Heart left ventricle (tissue), 16 donors: ENCODE data around the gene TMEM43. TPM values are rescaled to one million over a fixed set of nuclear protein-coding genes. Genes with fewer than 3 reads are reported as not detected.

Experiments
- ATAC-seq, 4 donors: fragments of 200-7000 bp; cut with Tn5 transposase; one replicate each; pipeline ENCODE4 v1.9.1; 2020 to 2022; ENCODE audit warnings: moderate library complexity in 4 of 4, mild to moderate bottlenecking in 3 of 4, moderate number of reproducible peaks in 1 of 4
- DNase-seq, 5 donors: peaks; one replicate each; pipeline ENCODE4 v3.0.0-alpha.2; 2020
- H3K27ac ChIP-seq, 12 donors: fragments of 200-600 bp; sonication (generic) in 4 of 12; one replicate each; pipeline versions ENCODE4 v1.5.0 to v1.8.0; 2016 to 2022; ENCODE audit warnings: mild to moderate bottlenecking in 2 of 12
- H3K27me3 ChIP-seq, 9 donors: fragments of 200-600 bp; sonication (generic) in 2 of 9; one replicate each; pipeline versions ENCODE4 v1.5.1 to v1.8.0; 2016 to 2022; ENCODE audit warnings: mild to moderate bottlenecking in 3 of 9
- H3K36me3 ChIP-seq, 9 donors: fragments of 200-600 bp; sonication (generic) in 2 of 9; one replicate each; pipeline versions ENCODE4 v1.5.0 to v1.8.0; 2018 to 2022; ENCODE audit warnings: mild to moderate bottlenecking in 2 of 9
- H3K4me1 ChIP-seq, 12 donors: fragments of 200-600 bp; sonication (generic) in 4 of 12; one replicate each; pipeline versions ENCODE4 v1.5.0 to v1.8.0; 2016 to 2022; ENCODE audit warnings: mild to moderate bottlenecking in 3 of 12
- H3K4me3 ChIP-seq, 12 donors: fragments of 200-600 bp; sonication (generic) in 4 of 12; one replicate each; pipeline versions ENCODE4 v1.5.0 to v1.8.0; 2017 to 2022; ENCODE audit warnings: mild to moderate bottlenecking in 9 of 12, moderate library complexity in 4 of 12
- H3K9me3 ChIP-seq, 12 donors: fragments of 200-600 bp; sonication (generic) in 4 of 12; one replicate each; pipeline versions ENCODE4 v1.5.0 to v1.8.0; 2016 to 2022; ENCODE audit warnings: mild to moderate bottlenecking in 1 of 12
- POLR2A ChIP-seq, 2 donors: fragments of 450-650 bp; IDR thresholded peaks; one replicate each; pipeline ENCODE4 v1.6.1; 2017; ENCODE audit warnings: antibody characterized with exemption in 2 of 2, mild to moderate bottlenecking in 2 of 2, moderate library complexity in 2 of 2
- WGBS, 4 donors: extraction: QIAGEN DNeasy Blood & Tissue Kit in 2 of 4; methylation state at CpG; one replicate each; pipeline versions ENCODE4 v1.1.5 to v1.1.7; 2013 to 2018; 5-methylcytosine and 5-hydroxymethylcytosine counted together
- intact Hi-C, 10 donors: fragments of 100-400 bp; cut with DNase I; formaldehyde crosslinking; loops; one replicate each; pipeline versions ENCODE4 v1.11.1 to v1.14.2; 2022
- polyA plus RNA-seq, 2 donors: library from polyadenylated mRNA; stranded (reverse); fragments of 200-250 nt; gene quantifications; one replicate each; pipeline ENCODE4 v1.2.3, GENCODE V29; 2013
- total RNA-seq, 9 donors: library from RNA; depleted of rRNA in 2 of 9; stranded (reverse); fragments of >200 nt in 2 of 9; fragmentation: NEBNext Ultra II Directional in 3 of 9; extraction: Animal tissue kit (Norgen Biotek cat#: 25700) in 3 of 9; gene quantifications; one replicate each; pipeline versions ENCODE4 v1.1.0 to v1.2.4, GENCODE V29; 2016 to 2023
- TF ChIP-seq, protein P1 (sequence below), 12 donors: fragments of 200-600 bp; sonication (generic) in 4 of 12; IDR thresholded peaks; one replicate each; pipeline versions ENCODE4 v1.5.0 to v1.8.0; 2018 to 2022; ENCODE audit warnings: antibody characterized with exemption in 12 of 12, mild to moderate bottlenecking in 5 of 12
- donor health status: ischemic (EF 13 %, LVEDD 7.1; RV severe dilation, severe dysfunction).
- donor health status: healthy with polysubstance abuse.
- donor health status: DM: no; HTN: yes; CAD: no.
- donor health status: DM: no; HTN: no; CAD: no.
- donor health status: ischemic (EF 25% LVEDD 6.9; RV normal size, moderate dysfunction).
- donor health status: ischemic (EF 25% LVEDD 5.7; RV mildly dilated, moderate dysfunction).
- donor health status: healthy.
- donor health status: DM: yes; HTN: yes; CAD: no.
- donor health status: ischemic (EF 35%, LVEDD 5.7; RV mildly dilated, moderate dysfunction).
- donor health status: nonischemic (EF 11% LVEDD 7.7; RV severe dilation, severe dysfunction).
- donor health status: DM: yes; HTN: yes; CAD: no.
- donor health status: PGD.
- donor health status: ischemic (EF 29% LVEDD 5.4; RV normal size, mild dysfunction).
- donor health status: nonischemic (EF 23%, LVEDD 6.1; RV moderate dilation, normal function).

TMEM43 gene
- total and polyA plus RNA-seq, 11 donors = 26.1 to 150 (median 46.0) TPM

DNA sequence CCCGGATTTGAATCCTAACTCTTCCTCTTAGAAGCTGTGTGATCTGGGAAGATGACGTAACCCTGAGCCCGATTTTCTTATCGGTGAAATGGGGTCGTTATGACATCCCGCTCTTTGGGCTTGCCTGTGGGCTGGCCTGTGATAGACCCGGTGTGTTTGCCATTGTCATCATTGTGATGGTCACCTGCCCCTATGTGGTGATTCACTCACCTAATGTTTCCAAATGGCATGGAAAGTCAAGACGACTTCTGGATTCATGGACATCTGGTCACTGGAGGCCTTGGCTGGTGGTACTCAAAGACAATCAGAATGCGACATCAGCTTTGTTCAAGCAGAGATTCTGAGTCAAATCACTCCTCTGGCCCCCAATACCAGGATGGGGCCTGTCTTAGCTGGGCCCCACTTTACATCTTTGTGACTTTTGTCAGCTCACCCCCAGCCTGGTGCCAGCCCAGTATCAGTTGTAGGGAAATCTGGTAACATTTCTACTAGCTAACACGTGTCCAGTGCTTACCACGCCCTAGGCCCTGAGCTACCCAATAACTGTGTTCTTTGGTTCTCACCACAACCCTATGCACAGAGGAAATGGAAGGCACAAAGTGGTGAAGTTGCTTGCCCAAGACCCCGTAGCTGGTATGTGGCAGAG is 2.8 kb downstream of the TMEM43 start:
- H3K4me3 ChIP-seq = no peak overlapping the region

DNA sequence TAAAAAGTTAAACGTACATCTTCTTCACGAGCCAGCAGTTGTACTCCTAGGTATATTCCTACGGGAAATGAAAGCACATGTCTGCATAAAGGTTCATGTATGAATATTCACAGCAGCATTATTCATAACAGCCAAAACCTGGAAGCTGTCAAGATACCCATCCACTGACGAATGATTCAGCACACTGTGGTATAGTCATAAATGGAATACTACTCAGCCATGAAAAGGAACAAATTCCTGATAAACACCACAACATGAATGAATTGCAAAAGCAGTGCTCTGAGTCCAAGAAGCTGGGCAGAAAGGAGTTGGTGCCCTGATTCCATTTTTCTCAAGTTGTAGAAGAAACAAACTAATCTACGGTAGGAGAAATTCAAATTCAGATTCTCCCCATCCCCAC is 3.9 kb downstream of the TMEM43 start:
- 97 to 99% (median 98%) methylated on average over 5 of the region's 5 CpGs for WGBS, 4 donors
- H3K27me3 ChIP-seq = no peaks in the 10 kb centered on the region
- ATAC-seq (no peak), DNase-seq (no peak)
- H3K9me3 ChIP-seq = no peaks in the 10 kb centered on the region
- peaks cover 3 to 64% (median 55%) of the 10 kb centered on the region in 9 donors for H3K36me3 ChIP-seq
- no peak overlapping the region for H3K27ac ChIP-seq
- intact Hi-C loops = loop anchor here in 7 of 10 donors (5.0 to 10.0 kb wide), 4 partner anchors 49 to 474 kb away; partner anchors contain the start of genes LSM3 (in 1 of the 7) and XPC (in 1 of the 7)
- no peak overlapping the region for H3K4me3 ChIP-seq
- TF ChIP-seq, protein P1, sequence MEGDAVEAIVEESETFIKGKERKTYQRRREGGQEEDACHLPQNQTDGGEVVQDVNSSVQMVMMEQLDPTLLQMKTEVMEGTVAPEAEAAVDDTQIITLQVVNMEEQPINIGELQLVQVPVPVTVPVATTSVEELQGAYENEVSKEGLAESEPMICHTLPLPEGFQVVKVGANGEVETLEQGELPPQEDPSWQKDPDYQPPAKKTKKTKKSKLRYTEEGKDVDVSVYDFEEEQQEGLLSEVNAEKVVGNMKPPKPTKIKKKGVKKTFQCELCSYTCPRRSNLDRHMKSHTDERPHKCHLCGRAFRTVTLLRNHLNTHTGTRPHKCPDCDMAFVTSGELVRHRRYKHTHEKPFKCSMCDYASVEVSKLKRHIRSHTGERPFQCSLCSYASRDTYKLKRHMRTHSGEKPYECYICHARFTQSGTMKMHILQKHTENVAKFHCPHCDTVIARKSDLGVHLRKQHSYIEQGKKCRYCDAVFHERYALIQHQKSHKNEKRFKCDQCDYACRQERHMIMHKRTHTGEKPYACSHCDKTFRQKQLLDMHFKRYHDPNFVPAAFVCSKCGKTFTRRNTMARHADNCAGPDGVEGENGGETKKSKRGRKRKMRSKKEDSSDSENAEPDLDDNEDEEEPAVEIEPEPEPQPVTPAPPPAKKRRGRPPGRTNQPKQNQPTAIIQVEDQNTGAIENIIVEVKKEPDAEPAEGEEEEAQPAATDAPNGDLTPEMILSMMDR (IDR thresholded peaks at IDR 0.05) = no peak
- TF ChIP-seq POLR2A (IDR thresholded peaks at IDR 0.05) = no peak
- H3K4me1 ChIP-seq = peaks cover 6 to 28% (median 24%) of the 10 kb centered on the region in 12 donors

More for the DNA sequence above, 2.8 kb downstream of the TMEM43 start:
- peaks cover 9 to 39% (median 32%) of the 10 kb centered on the region in 12 donors for H3K4me1 ChIP-seq
- intact Hi-C loops = loop anchor here in 7 of 10 donors (5.0 to 10.0 kb wide), 4 partner anchors 50 to 473 kb away; partner anchors contain the start of genes LSM3 (in 1 of the 7) and XPC (in 1 of the 7)
- H3K9me3 ChIP-seq = no peaks in the 10 kb centered on the region
- DNase-seq = no peak
- TF ChIP-seq, protein P1 (IDR thresholded peaks at IDR 0.05) = no peak
- no peak for TF ChIP-seq POLR2A (IDR thresholded peaks at IDR 0.05)
- no peaks in the 10 kb centered on the region for H3K27me3 ChIP-seq
- ATAC-seq = no peak
- H3K36me3 ChIP-seq = peaks cover 3 to 53% (median 44%) of the 10 kb centered on the region in 9 donors
- WGBS, 4 donors = 92 to 94% (median 92%) methylated on average over 12 of the region's 12 CpGs
- H3K27ac ChIP-seq = peak overlapping the region in 1 of 12 donors; percentile 96

DNA sequence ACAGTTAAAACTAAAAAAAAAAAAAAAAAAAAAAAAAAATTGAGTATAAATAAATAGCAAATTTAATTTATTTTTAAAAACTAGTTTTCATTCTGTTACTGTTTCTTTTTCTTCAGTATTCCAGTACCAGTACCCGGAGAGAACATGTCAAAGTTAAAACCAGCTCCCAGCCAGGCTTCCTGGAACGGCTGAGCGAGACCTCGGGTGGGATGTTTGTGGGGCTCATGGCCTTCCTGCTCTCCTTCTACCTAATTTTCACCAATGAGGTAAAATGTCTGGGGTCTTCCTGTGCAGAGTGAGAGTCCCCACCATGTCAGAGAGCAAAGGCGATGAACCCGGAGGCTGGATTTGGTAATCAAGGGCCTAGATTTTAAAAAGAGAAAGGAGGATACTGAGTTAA is 4.4 kb downstream of the TMEM43 start:
- Histone ChIP-seq H3K36me3 (peaks cover 3 to 69% (median 61%) of the 10 kb centered on the region in 9 donors), H3K27me3 (no peaks in the 10 kb centered on the region), H3K27ac (no peak overlapping the region), H3K4me1 (peaks cover 6 to 25% (median 21%) of the 10 kb centered on the region in 12 donors), H3K9me3 (no peaks in the 10 kb centered on the region), H3K4me3 (no peak overlapping the region)
- DNase-seq (no peak), ATAC-seq (no peak)
- no peak for TF ChIP-seq POLR2A (IDR thresholded peaks at IDR 0.05)
- TF ChIP-seq, protein P1 (IDR thresholded peaks at IDR 0.05) = no peak
- intact Hi-C loops = loop anchor here in 7 of 10 donors (5.0 to 10.0 kb wide), 4 partner anchors 48 to 474 kb away; partner anchors contain the start of genes LSM3 (in 1 of the 7) and XPC (in 1 of the 7)
- WGBS, 4 donors = 93 to 97% (median 95%) methylated on average over 6 of the region's 6 CpGs

DNA sequence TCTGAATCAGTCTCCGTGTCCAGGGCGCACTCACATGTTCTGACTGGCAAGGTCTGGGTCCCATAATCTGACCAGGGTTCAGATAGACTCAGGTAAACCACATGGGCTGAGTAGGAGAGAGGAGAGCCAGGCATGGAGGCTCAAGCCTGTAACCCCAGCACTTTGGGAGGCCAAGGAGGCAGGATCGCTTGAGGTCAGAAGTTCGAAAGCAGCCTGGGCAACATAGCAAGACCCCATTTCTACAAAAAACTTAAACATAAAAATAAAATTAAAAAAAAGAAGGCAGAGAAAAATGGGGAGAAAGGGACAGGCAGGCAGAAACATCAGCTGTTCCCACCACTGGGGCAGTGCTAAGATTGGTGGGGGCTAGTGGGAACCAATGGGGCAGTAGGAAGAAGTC is 5.4 kb downstream of the TMEM43 start:
- intact Hi-C loops = no loop called here
- ATAC-seq = no peak
- no peak for DNase-seq
- H3K4me3 ChIP-seq = no peak overlapping the region
- WGBS, 4 donors = 93 to 99% (median 95%) methylated on average over 4 of the region's 4 CpGs
- no peak overlapping the region for H3K27ac ChIP-seq
- peaks cover 6 to 25% (median 21%) of the 10 kb centered on the region in 12 donors for H3K4me1 ChIP-seq
- peaks cover 3 to 79% (median 70%) of the 10 kb centered on the region in 9 donors for H3K36me3 ChIP-seq
- TF ChIP-seq POLR2A (IDR thresholded peaks at IDR 0.05) = no peak
- TF ChIP-seq, protein P1 (IDR thresholded peaks at IDR 0.05) = no peak
- H3K27me3 ChIP-seq = no peaks in the 10 kb centered on the region
- no peaks in the 10 kb centered on the region for H3K9me3 ChIP-seq
